T-helper 2 cell treated with Interferon-gamma antibody and Interleukin-4, amounts not matched to agents 5 μg/mL and 100 μg/mL, for 36 hours (primary cell): Measurements from ENCODE around the gene CNOT10.
A peak's percentile ranks its signal among the peaks of the same experiment; 100 is the strongest.
"Not testable (repeated sequence)": the region's sequence is repeated elsewhere in the genome, so short reads cannot be mapped to it uniquely, and the experiment has no call there.

Experiments
- DNase-seq: peaks from one replicate; pipeline ENCODE4 v3.0.0; 2021; ENCODE audit warnings: low spot score
- H3K27ac Mint-ChIP-seq: one replicate; pipeline ENCODE4 v1.8.0; 2021; ENCODE audit warnings: mild to moderate bottlenecking, mixed read lengths
- H3K27me3 Mint-ChIP-seq: one replicate; pipeline ENCODE4 v1.8.0; 2021; ENCODE audit warnings: low read depth, mixed read lengths
- H3K36me3 Mint-ChIP-seq: one replicate; pipeline ENCODE4 v1.8.0; 2021; ENCODE audit warnings: low read depth, mixed read lengths
- H3K4me1 Mint-ChIP-seq: one replicate; pipeline ENCODE4 v1.8.0; 2021; ENCODE audit warnings: low read depth, mixed read lengths
- H3K4me3 Mint-ChIP-seq: one replicate; pipeline ENCODE4 v1.8.0; 2022; ENCODE audit warnings: mild to moderate bottlenecking, moderate library complexity, mixed read lengths
- H3K9me3 Mint-ChIP-seq: one replicate; pipeline ENCODE4 v1.8.0; 2021; ENCODE audit warnings: mixed read lengths

Gene CNOT10

DNA sequence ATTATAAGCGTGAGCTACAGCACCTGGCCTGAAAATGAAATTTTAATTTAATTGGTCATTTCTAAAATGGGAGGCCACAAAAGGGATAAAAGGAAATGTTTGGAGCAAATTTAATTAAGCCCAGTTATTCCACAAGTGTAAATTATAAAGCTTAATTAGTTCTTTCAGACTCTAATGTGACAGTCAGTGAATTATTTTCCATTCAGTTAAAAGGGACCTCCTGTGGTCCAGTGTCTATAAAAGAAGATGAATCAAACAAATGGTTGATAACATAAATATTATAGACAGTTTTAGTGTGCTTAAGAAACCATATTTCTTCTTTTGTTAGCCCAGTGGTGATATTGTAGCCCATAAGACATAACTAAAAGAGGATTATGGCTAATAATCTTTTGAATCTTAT lies 66.4 kb downstream of the CNOT10 start:
- Mint-ChIP-seq H3K4me3 (no peak overlapping the region), H3K36me3 (peaks cover 7% of the 10 kb centered on the region), H3K9me3 (no peaks in the 10 kb centered on the region), H3K4me1 (no peaks in the 10 kb centered on the region), H3K27ac (no peak overlapping the region), H3K27me3 (no peaks in the 10 kb centered on the region)
- no peak for DNase-seq

DNA sequence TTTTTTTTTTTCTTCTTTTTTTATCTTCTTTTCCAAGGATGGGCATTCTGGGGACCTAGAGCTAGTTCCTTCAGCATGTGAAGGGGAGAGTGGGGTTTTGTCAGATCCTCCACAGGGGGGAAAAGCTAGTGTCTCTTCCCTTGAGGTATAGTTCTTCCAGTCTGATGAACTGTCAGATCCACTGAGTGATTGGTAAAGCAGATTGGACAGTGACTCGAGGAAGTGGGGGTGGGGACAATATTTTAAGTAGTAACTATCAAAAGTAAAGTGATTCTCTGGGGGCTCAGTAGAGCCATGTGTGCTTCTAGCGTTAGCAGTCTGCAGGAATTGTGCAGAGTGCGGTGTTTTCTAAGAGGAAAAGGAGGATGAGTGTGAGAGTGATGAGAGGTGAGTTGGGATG lies 70.8 kb downstream of the CNOT10 start:
- Mint-ChIP-seq H3K27ac (no peak overlapping the region), H3K36me3 (peaks cover 4% of the 10 kb centered on the region), H3K4me3 (no peak overlapping the region), H3K4me1 (peaks cover 8% of the 10 kb centered on the region), H3K27me3 (no peaks in the 10 kb centered on the region), H3K9me3 (no peaks in the 10 kb centered on the region)
- DNase-seq = no peak

DNA sequence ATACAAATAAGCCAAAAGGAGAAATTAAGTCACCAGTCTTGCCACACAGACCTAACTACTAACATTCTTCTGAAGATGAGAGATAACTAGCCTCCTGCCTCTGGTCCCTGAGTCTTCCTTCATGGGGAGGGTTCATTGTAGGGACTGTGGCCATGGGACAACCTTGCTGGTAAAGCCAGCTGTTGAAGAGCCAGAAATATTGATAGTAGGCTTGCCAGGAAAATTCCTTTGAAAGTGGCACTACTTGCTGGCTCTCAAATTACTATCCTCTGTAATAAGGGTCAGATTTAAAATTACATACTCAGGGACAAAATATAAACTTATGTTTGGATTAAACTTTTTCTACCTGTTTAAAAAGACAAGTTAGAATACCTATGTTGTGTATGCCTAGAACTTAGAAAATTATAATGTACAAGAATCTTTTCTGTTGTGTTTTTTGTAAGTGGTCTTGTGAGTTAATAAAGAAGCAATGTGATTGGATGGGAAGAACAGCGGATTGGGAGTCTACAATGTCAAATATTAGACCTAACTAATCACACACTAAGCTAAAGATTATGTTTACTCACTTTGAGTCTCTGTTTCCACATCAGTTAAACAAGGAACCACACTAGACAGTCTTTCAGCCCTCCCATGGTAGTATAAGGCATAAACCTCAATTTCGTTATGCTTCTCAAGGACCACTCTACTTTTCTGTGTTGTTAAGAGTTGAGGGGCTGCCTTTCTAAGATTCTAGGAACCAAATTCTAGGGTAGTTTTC lies 72.8 kb downstream of the CNOT10 start:
- Mint-ChIP-seq H3K27ac (no peak overlapping the region), H3K36me3 (peaks cover 6% of the 10 kb centered on the region), H3K27me3 (no peaks in the 10 kb centered on the region), H3K9me3 (no peaks in the 10 kb centered on the region), H3K4me1 (peaks cover 8% of the 10 kb centered on the region), H3K4me3 (no peak overlapping the region)
- DNase-seq = no peak

DNA sequence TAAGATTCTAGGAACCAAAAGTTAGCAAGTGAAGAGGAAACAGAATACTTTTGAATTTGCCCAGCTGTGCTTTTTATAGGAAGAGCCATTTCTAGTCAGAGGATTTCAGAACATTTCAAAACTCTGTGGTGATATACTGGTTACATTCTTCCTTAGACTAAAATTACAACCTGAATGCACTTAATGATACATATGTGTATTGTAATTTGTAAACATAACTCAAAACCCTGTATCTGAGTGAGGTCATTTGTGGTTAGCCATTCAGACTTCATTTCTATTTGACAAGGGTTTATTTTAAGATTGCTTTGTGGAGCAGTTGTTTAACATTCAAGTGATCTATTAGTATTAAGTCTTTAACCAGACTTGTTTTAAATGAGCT lies 73.4 kb downstream of the CNOT10 start:
- Mint-ChIP-seq H3K36me3 (peaks cover 7% of the 10 kb centered on the region), H3K4me1 (peaks cover 8% of the 10 kb centered on the region), H3K27ac (no peak overlapping the region), H3K27me3 (no peaks in the 10 kb centered on the region), H3K4me3 (no peak overlapping the region), H3K9me3 (no peaks in the 10 kb centered on the region)
- no peak for DNase-seq

DNA sequence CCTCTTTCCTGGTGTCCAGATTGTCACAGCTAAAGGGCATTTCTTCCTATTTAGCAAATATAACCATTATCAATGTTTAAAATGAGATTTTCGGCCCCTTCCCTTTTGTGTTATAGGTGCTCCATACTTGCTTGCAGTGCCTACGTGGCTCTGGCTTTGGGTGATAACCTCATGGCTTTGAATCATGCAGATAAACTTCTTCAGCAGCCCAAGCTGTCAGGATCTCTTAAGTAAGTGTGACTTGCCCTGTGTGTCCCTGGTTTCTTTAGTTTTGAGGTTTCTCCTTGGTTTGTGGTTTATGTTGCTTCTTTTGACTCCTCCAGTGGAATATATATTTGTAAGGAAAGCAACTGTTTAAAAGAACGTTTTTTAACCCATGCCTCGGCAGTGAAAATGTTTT lies 74.4 kb downstream of the CNOT10 start:
- Mint-ChIP-seq H3K27me3 (no peaks in the 10 kb centered on the region), H3K9me3 (no peaks in the 10 kb centered on the region), H3K4me1 (peaks cover 8% of the 10 kb centered on the region), H3K4me3 (no peak overlapping the region), H3K27ac (no peak overlapping the region), H3K36me3 (peaks cover 8% of the 10 kb centered on the region)
- DNase-seq = no peak

DNA sequence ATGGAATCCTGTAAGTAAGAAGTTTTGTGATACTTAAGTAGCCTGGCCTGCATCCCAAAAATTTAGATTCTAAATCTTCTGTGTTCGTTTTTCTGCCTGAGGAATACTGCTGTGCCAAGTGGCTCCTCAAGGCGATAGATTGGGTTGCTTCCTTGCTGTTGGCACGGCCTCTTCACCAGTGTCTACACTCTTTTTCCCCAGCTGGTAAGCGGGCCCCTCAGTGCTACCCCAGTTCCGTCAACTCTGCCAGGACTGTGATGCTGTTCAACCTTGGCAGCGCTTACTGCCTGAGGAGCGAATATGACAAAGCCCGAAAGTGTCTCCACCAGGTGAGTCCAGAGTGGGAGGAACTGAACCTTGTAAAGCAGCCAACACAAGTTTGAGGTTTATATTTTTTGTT lies 79.5 kb downstream of the CNOT10 start:
- H3K9me3 Mint-ChIP-seq = no peaks in the 10 kb centered on the region

DNA sequence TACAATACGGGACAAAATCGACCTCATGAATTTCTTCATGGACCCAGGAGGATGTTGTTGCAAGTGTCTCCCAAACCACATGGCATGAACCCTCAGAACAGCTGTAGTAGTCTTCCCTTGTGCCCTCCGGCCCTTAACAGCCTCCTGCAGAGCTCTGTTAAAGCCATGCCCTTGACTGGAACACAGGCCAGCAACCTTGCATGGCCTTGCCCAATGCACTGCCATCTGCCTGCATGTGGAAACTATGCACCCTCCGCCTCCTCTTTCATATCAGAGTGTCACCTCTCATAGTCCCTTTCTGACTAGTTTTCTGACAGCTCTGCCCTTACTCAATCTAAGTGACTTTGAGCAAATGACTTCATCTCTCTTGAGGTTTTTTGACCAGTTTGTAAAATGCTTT lies 93.4 kb downstream of the CNOT10 start:
- H3K27ac Mint-ChIP-seq = no peak overlapping the region
- peak; percentile 17 for DNase-seq
- peaks cover 4% of the 10 kb centered on the region for H3K27me3 Mint-ChIP-seq
- no peak overlapping the region for H3K4me3 Mint-ChIP-seq
- H3K36me3 Mint-ChIP-seq = peaks cover 15% of the 10 kb centered on the region
- peaks cover 3% of the 10 kb centered on the region for H3K4me1 Mint-ChIP-seq
- H3K9me3 Mint-ChIP-seq = no peaks in the 10 kb centered on the region

More for the DNA sequence above, 79.5 kb downstream of the CNOT10 start:
- Mint-ChIP-seq H3K27ac (no peak overlapping the region), H3K4me1 (no peaks in the 10 kb centered on the region), H3K36me3 (peaks cover 22% of the 10 kb centered on the region), H3K27me3 (no peaks in the 10 kb centered on the region), H3K4me3 (no peak overlapping the region)
- DNase-seq = no peak

DNA sequence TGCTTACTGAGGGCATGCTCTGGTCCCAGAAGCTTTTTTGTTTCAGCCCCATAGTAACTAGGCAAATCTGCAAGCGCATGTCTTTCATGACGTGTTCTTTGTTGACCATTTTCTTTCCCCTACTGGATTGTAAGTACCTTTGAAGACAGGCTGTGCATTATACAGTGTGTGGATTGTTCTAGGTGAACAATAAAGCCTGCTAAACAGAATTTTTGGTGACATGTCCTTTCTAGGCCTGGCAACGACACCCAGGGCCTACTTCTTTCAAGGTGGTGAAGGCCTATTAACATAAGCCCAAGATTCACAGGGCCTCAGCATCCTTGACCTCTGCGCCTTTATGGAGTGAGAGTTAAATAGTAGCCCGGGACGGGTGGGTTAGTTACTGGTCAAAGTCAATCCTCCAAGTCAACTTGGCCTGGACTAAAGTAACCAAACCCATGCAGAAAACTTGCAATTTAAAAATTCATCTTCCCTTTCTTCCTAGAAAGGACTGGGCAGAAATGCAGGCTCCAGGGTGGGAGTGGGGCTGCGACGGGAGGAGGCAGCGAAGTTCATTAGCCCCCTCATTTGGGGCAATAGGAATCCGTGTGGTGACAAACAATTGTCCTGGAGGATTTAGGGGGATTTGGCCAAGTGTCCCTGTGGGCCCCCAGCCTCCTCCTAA lies 95.2 kb downstream of the CNOT10 start:
- no peaks in the 10 kb centered on the region for H3K9me3 Mint-ChIP-seq
- H3K4me1 Mint-ChIP-seq = peaks cover 3% of the 10 kb centered on the region
- H3K36me3 Mint-ChIP-seq = peaks cover 9% of the 10 kb centered on the region
- no peak for DNase-seq
- H3K27ac Mint-ChIP-seq = no peak overlapping the region
- H3K4me3 Mint-ChIP-seq = peak overlapping the region; percentile 90
- peaks cover 4% of the 10 kb centered on the region for H3K27me3 Mint-ChIP-seq

DNA sequence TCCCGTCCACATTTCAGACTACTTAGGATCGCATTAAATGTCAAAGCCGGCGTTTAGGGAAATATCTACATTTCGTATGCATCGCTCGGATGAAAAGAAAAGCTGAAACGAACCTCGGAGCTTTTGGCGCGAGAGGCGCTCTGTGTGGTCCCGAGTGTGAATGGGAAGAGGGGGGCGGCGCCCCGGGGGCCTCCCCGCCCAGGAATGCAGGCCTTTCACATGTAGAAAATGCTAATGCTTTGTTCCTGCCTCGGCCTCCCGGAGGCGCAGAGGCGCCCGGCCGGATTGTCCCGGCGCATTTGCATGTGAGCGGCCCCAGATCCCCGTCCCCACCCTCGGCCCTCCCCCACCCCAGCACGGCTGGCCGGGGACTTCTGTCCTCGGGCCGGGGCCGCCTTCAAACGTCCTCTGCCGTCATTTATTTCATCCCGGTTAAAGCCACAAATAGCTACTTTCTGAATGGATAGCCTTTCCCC lies 95.8 kb downstream of the CNOT10 start:
- peaks cover 3% of the 10 kb centered on the region for H3K4me1 Mint-ChIP-seq
- peaks cover 4% of the 10 kb centered on the region for H3K27me3 Mint-ChIP-seq
- no peak overlapping the region for H3K27ac Mint-ChIP-seq
- no peaks in the 10 kb centered on the region for H3K9me3 Mint-ChIP-seq
- peak overlapping the region; percentile 90 for H3K4me3 Mint-ChIP-seq
- H3K36me3 Mint-ChIP-seq = peaks cover 9% of the 10 kb centered on the region
- peak; percentile 13 for DNase-seq

DNA sequence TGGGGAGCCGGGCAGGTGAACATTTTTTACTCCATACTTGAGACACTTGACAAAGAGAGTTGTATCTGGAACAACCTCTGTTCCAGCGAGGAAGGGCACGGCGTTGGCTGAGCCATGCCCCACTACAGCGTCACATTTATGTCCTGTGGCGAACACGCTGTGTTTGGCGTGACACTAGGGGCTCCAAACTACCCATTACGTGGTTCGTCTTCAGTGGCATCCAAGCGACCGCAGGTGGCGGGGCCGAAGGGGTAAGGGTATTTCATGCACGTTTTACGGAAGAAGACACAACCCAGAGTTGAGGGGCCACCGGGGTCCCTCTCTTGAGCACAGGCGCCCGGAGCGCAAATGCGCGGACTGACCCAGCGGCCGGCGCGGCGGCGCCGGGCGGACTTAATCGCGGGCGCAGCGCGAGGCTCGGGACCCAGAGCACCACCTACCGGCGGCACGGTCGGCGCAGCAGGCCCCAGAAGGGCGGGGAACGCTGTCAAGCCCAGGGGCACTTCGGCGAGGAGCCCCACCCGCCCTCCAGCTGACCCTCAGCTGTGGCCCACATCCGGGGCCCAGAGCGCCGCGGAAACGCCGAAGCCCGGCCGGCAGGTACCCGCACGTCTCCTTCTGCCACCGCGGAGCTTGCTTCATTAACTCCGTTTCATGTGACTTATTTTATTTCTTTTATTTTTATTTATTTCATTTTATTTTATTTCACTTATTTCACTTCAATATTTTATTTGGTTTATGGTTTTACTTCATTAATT lies 96.4 kb downstream of the CNOT10 start:
- peaks cover 4% of the 10 kb centered on the region for H3K36me3 Mint-ChIP-seq
- H3K9me3 Mint-ChIP-seq = no peaks in the 10 kb centered on the region
- peak overlapping the region; percentile 90 for H3K4me3 Mint-ChIP-seq
- H3K27ac Mint-ChIP-seq = no peak overlapping the region
- peak; percentile 74 for DNase-seq
- H3K27me3 Mint-ChIP-seq = peaks cover 4% of the 10 kb centered on the region
- H3K4me1 Mint-ChIP-seq = peaks cover 3% of the 10 kb centered on the region

DNA sequence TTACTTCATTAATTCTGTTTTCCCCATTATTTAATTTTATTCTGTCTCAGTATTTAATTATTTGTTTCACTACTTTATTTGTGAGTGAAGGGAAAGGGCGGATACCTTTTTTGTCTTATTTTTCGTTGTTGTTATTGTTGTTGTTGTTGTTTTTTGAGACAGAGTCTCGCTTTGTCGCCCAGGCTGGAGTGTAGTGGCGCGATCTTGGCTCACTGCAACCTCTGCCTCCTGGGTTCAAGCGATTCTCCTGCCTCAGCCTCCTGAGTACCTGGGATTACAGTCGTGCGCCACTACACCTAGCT lies 96.9 kb downstream of the CNOT10 start:
- H3K36me3 Mint-ChIP-seq, H3K4me1 Mint-ChIP-seq, DNase-seq, H3K27me3 Mint-ChIP-seq, H3K9me3 Mint-ChIP-seq, H3K27ac Mint-ChIP-seq: not testable (repeated sequence)
- H3K4me3 Mint-ChIP-seq = peak overlapping the region; percentile 58

DNA sequence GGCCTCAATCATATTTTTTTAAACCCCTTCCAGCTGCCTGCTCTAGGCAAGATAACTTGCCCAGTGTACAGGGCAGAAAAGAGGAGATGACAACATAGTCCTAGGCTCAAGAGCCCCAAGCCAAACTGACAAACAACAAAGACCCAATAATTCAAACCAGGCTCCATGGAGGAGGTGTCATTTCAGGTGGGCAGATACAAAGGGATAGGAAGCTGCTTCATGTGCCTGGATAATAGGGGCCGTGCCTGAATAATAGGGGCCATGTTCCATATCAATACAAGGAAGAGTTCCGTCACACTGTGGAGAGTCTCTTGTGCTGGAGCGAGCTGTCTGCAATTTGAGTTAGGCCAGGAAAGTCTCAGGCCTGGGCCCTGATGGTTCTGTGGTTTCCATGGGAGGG lies 97.4 kb downstream of the CNOT10 start:
- H3K4me1 Mint-ChIP-seq = peaks cover 3% of the 10 kb centered on the region
- H3K36me3 Mint-ChIP-seq = peaks cover 4% of the 10 kb centered on the region
- H3K9me3 Mint-ChIP-seq = no peaks in the 10 kb centered on the region
- DNase-seq = no peak
- H3K27ac Mint-ChIP-seq = no peak overlapping the region
- H3K27me3 Mint-ChIP-seq = peaks cover 4% of the 10 kb centered on the region
- H3K4me3 Mint-ChIP-seq = peak overlapping the region; percentile 58

DNA sequence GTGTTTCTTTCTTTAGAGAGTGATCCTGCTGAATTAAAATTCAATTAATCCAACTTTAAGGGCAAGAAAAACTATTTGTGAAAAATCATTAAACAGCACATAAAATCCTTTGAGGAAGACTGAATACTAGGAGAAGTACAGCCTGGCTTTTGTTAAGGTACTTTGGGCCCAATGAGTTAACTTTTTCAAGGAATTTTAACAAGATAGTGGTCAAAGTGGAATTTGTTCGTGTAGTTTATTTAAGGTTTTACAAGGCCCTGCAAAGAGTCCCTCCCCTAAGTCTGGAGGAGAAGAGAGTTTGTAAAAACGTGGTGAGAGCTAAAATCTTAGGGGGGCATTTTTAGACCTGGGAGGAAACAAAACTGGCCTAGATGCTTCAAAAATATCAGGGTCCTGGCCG lies 106.8 kb downstream of the CNOT10 start:
- no peaks in the 10 kb centered on the region for H3K27me3 Mint-ChIP-seq
- no peak for DNase-seq
- no peaks in the 10 kb centered on the region for H3K4me1 Mint-ChIP-seq
- no peaks in the 10 kb centered on the region for H3K9me3 Mint-ChIP-seq
- H3K36me3 Mint-ChIP-seq = no peaks in the 10 kb centered on the region
- no peak overlapping the region for H3K4me3 Mint-ChIP-seq
- H3K27ac Mint-ChIP-seq = no peak overlapping the region
